Retinal pigment epithelial cell (primary cell): ENCODE results near the gene MYH10.

Experiments
- DNase-seq: peaks from one replicate; pipeline ENCODE4 v3.0.0-alpha.2; 2010; ENCODE audit warnings: low read depth
- H3K4me3 ChIP-seq: 2 replicates; pipeline ENCODE4 v1.5.1; 2011; ENCODE audit warnings: mild to moderate bottlenecking, low read length, control low read depth, moderate library complexity
- TF ChIP-seq, protein P1 (sequence below): conservative IDR thresholded peaks from 2 replicates; pipeline ENCODE4 v1.5.1; 2011; ENCODE audit warnings: low read depth, low read length, control low read depth, inconsistent platforms

Gene MYH10

DNA sequence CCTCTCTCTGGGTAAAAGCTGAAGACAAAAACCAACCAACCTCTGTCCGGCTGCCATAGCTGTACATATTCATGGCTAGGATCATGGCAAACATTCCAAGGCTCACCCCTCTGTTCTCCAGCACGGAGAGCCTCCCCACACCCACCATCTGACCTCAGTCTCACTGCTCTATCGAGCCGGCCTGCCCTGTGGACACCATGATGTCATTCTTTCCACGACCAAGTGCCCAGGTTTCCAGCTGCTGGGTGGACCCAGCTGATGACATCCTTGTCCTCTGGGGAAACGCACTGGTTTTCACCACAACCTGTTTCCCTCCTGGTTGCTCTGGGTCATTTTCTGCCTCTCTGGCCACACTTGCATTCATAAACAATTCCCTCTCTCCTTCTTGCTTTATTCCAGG, 127.2 kb downstream of the MYH10 start:
- DNase-seq = no peak
- H3K4me3 ChIP-seq = no peak overlapping the region
- TF ChIP-seq, protein P1, sequence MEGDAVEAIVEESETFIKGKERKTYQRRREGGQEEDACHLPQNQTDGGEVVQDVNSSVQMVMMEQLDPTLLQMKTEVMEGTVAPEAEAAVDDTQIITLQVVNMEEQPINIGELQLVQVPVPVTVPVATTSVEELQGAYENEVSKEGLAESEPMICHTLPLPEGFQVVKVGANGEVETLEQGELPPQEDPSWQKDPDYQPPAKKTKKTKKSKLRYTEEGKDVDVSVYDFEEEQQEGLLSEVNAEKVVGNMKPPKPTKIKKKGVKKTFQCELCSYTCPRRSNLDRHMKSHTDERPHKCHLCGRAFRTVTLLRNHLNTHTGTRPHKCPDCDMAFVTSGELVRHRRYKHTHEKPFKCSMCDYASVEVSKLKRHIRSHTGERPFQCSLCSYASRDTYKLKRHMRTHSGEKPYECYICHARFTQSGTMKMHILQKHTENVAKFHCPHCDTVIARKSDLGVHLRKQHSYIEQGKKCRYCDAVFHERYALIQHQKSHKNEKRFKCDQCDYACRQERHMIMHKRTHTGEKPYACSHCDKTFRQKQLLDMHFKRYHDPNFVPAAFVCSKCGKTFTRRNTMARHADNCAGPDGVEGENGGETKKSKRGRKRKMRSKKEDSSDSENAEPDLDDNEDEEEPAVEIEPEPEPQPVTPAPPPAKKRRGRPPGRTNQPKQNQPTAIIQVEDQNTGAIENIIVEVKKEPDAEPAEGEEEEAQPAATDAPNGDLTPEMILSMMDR = no peak

DNA sequence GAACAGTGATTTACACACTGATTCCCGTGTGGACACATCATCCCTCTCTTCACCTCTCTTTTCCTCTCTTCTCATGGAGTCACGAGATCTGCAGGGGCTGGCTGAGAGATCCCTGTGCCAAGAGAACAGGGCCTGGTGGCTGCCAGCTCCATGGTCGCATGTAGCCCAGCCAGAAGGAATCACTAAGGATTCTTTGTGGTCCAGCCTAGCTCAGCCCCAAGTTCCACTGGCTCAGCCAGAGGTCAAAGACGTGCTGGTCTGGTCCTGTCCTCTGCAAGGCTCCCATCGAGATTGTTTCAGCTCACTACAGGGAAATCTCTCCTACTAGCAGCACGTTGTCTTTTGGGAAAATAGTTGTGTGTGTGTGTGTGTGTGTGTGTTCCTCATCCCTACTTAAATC, 128.4 kb downstream of the MYH10 start:
- TF ChIP-seq, protein P1 = no peak
- DNase-seq = no peak
- no peak overlapping the region for H3K4me3 ChIP-seq

DNA sequence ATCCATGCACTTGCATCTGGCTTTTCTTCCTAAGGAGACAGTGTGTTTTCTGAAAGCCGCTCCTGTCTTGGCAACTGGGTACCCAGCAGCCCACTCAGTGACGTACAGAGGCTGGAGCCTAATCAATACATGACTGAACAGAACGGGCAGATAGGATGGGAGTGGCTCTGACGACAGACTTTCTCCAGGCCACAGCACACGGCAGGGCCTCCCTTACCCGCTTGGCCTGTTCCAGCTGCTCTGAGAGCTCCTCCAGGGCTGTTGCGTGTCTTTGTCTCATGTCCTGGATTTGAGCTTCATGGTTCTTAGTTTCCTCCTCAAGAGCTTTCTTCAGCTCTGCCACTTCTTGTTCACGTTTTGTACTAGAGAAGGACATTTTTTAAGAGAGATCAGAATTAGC, 129.9 kb downstream of the MYH10 start:
- DNase-seq = no peak
- TF ChIP-seq, protein P1 = no peak
- H3K4me3 ChIP-seq = no peak overlapping the region

DNA sequence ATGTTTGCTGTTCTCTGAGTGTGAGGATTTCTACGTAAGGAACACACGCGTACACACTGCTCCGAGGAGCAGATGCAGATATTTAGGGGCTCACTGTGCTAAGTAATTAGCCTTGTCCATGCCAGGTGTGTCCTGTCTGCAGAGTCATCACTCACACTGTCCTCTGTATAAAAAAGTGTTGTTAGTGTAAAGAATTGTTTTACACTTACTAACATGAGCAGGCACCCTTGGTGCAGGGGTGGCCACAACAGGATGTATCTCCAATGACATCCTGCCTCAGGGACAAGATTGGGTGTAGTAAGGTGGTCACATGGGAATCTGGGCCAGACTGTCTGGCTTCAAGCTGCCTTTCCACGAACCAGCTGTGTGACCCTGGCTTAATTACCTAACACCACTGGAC, 130.9 kb downstream of the MYH10 start:
- DNase-seq = no peak
- TF ChIP-seq, protein P1 = no peak
- no peak overlapping the region for H3K4me3 ChIP-seq

DNA sequence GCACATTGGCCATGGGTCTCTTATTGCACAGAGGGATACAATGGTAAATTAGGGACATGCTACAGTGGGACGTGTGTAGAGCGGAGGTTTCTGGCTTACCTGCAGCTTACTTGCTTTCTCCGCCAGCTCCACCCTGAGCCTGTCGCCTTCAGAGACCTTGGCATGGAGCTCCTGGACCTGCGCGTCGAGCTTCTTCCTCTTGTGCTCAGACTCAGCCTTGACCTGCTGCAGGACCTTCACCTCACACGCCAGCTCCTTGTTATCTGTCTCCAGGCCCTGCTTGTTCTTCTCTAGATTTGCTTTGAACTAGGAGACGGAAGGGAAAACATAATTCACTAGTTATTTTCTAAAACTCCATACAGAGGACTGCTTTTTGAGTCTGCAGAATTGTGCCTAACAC, 131.4 kb downstream of the MYH10 start:
- H3K4me3 ChIP-seq = no peak overlapping the region
- DNase-seq = no peak
- TF ChIP-seq, protein P1 = no peak

DNA sequence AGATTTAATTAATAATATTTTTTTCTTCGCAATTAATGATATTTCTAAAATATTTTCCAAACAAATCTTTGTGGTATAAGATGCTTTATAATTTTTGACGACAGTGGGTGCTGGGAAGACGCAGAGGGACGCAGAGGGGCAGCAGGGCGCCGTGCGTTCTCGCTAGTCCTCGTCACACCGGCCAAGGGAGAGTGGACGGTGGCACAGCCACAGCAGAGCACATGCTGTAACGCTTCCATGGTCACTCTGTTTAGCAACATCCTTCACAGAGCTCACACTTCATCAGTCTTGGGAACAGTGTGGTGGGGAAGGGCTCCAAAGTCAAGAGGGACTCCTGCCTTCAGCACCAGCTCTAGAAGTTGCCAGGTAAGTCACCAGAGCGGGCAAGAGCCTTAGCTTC, 134.4 kb downstream of the MYH10 start:
- DNase-seq = no peak
- H3K4me3 ChIP-seq = no peak overlapping the region
- TF ChIP-seq, protein P1 = no peak

DNA sequence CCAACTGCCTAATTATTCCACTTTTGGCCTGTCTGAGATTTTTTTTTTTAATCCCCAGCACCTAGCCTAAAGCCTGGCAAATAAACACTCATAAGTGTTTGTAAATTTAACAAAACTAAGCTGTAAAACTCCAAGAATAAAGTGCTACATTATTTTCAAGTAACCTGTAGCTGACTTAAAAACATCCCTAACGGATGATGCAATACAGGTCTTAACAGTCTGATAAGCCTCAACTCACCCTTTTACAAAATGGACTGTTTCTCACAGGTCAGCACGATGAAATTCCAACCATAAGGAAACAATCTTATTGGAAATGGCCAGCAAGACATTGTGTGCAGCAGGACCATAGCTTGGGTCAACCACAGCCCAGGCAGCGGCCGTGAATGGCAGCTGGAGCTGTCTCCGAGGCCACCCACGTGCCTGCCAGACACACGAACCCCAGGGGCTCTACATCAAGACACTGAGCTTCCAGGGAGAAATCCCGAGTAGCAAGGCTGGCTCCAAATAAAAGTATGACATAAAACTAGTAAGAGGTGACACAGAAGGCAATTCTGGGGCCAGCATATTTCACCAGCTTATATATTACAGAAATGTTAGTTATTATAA, 135.9 kb downstream of the MYH10 start:
- H3K4me3 ChIP-seq = no peak overlapping the region
- TF ChIP-seq, protein P1 = no peak
- no peak for DNase-seq
